ENCODE data around the gene TIMP3.

- no peak for TF ChIP-seq POLR2A (IDR thresholded peaks at IDR 0.05)
- no peak for TF ChIP-seq CTCF (IDR thresholded peaks at IDR 0.05 in 8 of 11, conservative IDR thresholded peaks at IDR 0.05 in 3 of 11)
These were observed 49.2 kb upstream of the TIMP3 start for GRCh38 chr22:32752326-32752725.

All from spleen (tissue), 7 donors.